GM19035 (cell line): ENCODE data around the gene LIMD2.

Source experiments
- ATAC-seq: cut with Tn5 transposase; IDR thresholded peaks from one replicate; pipeline ENCODE4 v1.9.1; 2021; ENCODE audit not compliant: unreplicated experiment

LIMD2 gene

GRCh38 chr17:63701868-63702720 is 2.2 kb upstream of the LIMD2 start:
- no peak for ATAC-seq

- no peak for ATAC-seq
These were observed 1.5 kb upstream of the LIMD2 start for GRCh38 chr17:63701456-63701820.

- ATAC-seq, result no peak
These were observed 867 bp upstream of the LIMD2 start for GRCh38 chr17:63700528-63701455.

- ATAC-seq, result peak; percentile 30
These were observed 863 bp downstream of the LIMD2 start for GRCh38 chr17:63698886-63699637.

GRCh38 chr17:63698381-63698885 is 1.5 kb downstream of the LIMD2 start:
- ATAC-seq, result no peak

- ATAC-seq, result peak; percentile 19
These were observed 2.3 kb downstream of the LIMD2 start for GRCh38 chr17:63697341-63698286.

- no peak for ATAC-seq
These were observed 3.5 kb downstream of the LIMD2 start for GRCh38 chr17:63696381-63696961.

GRCh38 chr17:63695889-63696288 is 4.0 kb downstream of the LIMD2 start:
- ATAC-seq, result no peak

GRCh38 chr17:63694950-63695773 is 4.8 kb downstream of the LIMD2 start:
- ATAC-seq, result no peak

GRCh38 chr17:63694229-63694949 is 5.5 kb downstream of the LIMD2 start:
- ATAC-seq, result no peak

GRCh38 chr17:63693411-63694113 is 6.4 kb downstream of the LIMD2 start:
- ATAC-seq, result no peak

GRCh38 chr17:63692195-63692816 is 7.6 kb downstream of the LIMD2 start:
- no peak for ATAC-seq

GRCh38 chr17:63689479-63689878 is 10.4 kb downstream of the LIMD2 start:
- no peak for ATAC-seq

- ATAC-seq, result no peak
These were observed 11.4 kb downstream of the LIMD2 start for GRCh38 chr17:63688396-63689020.

- no peak for ATAC-seq
These were observed 13.7 kb downstream of the LIMD2 start for GRCh38 chr17:63686138-63686685.

GRCh38 chr17:63685578-63685977 is 14.3 kb downstream of the LIMD2 start:
- ATAC-seq, result no peak
